PC-9 (cell line): ENCODE data around the gene RNF8. TPM values are rescaled to one million over a fixed set of nuclear protein-coding genes. Genes with fewer than 3 reads are reported as not detected.

ENCODE experiments used
- BruUV-seq: library from RNA; stranded (reverse); fragments of 400-500 nt; replicated peaks from 2 replicates; lab custom pipeline; 2021; lab: Mats Ljungman, UMichigan
- CTCF ChIA-PET: fragments of 300-600 bp; sonication (Branson Sonifier 250); formaldehyde crosslinking; loops from one replicate; lab custom pipeline; 2022; ENCODE audit warnings: antibody characterized with exemption; lab: Charles Lee
- POLR2A ChIA-PET: fragments of 300-600 bp; sonication (Branson Sonifier 250); formaldehyde crosslinking; loops from one replicate; lab custom pipeline; 2022; ENCODE audit warnings: antibody characterized with exemption; ENCODE audit not compliant: unreplicated experiment; lab: Charles Lee
- DNase-seq, 2 experiments: peaks; one replicate each; pipeline versions ENCODE4 v3.0.0 to v3.0.0-alpha.2; 2015 to 2022; ENCODE audit warnings: mixed read lengths in 1 of 2
- H2AFZ ChIP-seq: fragments of 200-600 bp; sonication (generic); 2 replicates; pipeline ENCODE4 v1.8.1; 2017; ENCODE audit warnings: antibody characterized with exemption
- H3F3A ChIP-seq: fragments of 200-600 bp; sonication (generic); 2 replicates; pipeline ENCODE4 v1.8.1; 2017; ENCODE audit warnings: antibody characterized with exemption, mild to moderate bottlenecking, low read depth; ENCODE audit not compliant: insufficient read depth
- H3K27ac ChIP-seq: fragments of 200-600 bp; sonication (generic); 2 replicates; pipeline ENCODE4 v1.6.1; 2016; ENCODE audit warnings: mixed run types
- H3K27me3 ChIP-seq: fragments of 200-600 bp; sonication (generic); 2 replicates; pipeline ENCODE4 v1.6.1; 2016; ENCODE audit warnings: low read depth, mixed run types; ENCODE audit not compliant: insufficient read depth
- H3K36me3 ChIP-seq: fragments of 200-600 bp; sonication (generic); 2 replicates; pipeline ENCODE4 v1.6.1; 2016; ENCODE audit warnings: low read depth, mixed run types
- H3K4me1 ChIP-seq: fragments of 200-600 bp; sonication (generic); replicated peaks from 2 replicates; pipeline ENCODE4 v1.6.1; 2016; ENCODE audit warnings: mixed run types; ENCODE audit not compliant: insufficient read depth
- H3K4me2 ChIP-seq: fragments of 200-600 bp; sonication (generic); 2 replicates; pipeline ENCODE4 v1.6.1; 2017; ENCODE audit warnings: mixed run types
- H3K4me3 ChIP-seq: fragments of 200-600 bp; sonication (generic); 2 replicates; pipeline ENCODE4 v1.6.1; 2016; ENCODE audit warnings: mixed run types
- H3K79me2 ChIP-seq: fragments of 200-600 bp; sonication (generic); 2 replicates; pipeline ENCODE4 v1.6.1; 2017; ENCODE audit warnings: low read depth, mixed run types
- H3K9me2 ChIP-seq: fragments of 200-600 bp; sonication (generic); 2 replicates; pipeline ENCODE4 v1.8.1; 2017; ENCODE audit warnings: mild to moderate bottlenecking; ENCODE audit not compliant: insufficient read depth
- H3K9me3 ChIP-seq: fragments of 200-600 bp; sonication (generic); 2 replicates; pipeline ENCODE4 v1.8.1; 2016; ENCODE audit warnings: low read depth; ENCODE audit not compliant: insufficient read depth
- H4K20me1 ChIP-seq: fragments of 200-600 bp; sonication (generic); 2 replicates; pipeline ENCODE4 v1.8.1; 2017; ENCODE audit not compliant: insufficient read depth
- EZH2 ChIP-seq: fragments of 200-600 bp; sonication (generic); IDR thresholded peaks from 2 replicates; pipeline ENCODE4 v1.8.0; 2017; ENCODE audit warnings: antibody characterized with exemption, low read depth
- intact Hi-C: fragments of 100-400 bp; cut with micrococcal nuclease; formaldehyde crosslinking; loops from one replicate; pipeline ENCODE4 v1.10.0; 2022; ENCODE audit not compliant: unreplicated experiment
- total RNA-seq: library from RNA; stranded (reverse); gene quantifications from 2 replicates; pipeline ENCODE4 v1.2.3, GENCODE V29; 2021
- TF ChIP-seq, protein P1 (sequence below): fragments of 200-600 bp; sonication (generic); conservative IDR thresholded peaks from 2 replicates; pipeline ENCODE4 v1.6.1; 2017; ENCODE audit warnings: mixed run types, antibody characterized with exemption, mild to moderate bottlenecking, moderate library complexity

RNF8 gene
- total RNA-seq, 1 experiment from 2014 or later = 17.5 TPM

DNA sequence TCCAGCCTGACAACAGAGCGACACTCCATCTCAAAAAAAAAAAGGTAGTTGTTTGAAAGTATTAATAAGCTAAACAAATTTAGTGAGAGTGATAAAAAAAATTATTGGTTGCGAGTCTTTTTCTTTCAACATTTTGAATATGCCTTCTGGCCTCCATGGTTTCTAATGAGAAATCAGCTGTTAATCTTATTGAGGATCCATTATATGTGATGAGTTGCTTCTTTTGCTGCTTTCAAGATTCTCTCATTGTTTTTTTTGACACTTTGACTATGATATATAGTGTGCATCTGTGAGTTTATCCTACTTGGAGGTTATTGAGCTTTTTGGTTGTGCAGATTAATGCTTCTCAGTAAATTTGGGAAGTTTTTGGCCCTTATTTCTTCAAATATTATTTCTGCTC lies 63.6 kb downstream of the RNF8 start:
- Histone ChIP-seq H3K36me3 (no peaks in the 10 kb centered on the region), H3F3A (no peaks in the 10 kb centered on the region), H3K27me3 (no peaks in the 10 kb centered on the region), H3K9me3 (no peaks in the 10 kb centered on the region), H3K27ac (no peak overlapping the region), H2AFZ (no peak overlapping the region), H3K9me2 (no peaks in the 10 kb centered on the region), H3K4me1 (no peaks in the 10 kb centered on the region), H3K4me3 (no peak overlapping the region), H4K20me1 (no peaks in the 10 kb centered on the region), H3K4me2 (no peak overlapping the region), H3K79me2 (no peaks in the 10 kb centered on the region)
- DNase-seq = no peak
- POLR2A ChIA-PET = no interaction called here
- CTCF ChIA-PET = no interaction called here
- TF ChIP-seq, protein P1, sequence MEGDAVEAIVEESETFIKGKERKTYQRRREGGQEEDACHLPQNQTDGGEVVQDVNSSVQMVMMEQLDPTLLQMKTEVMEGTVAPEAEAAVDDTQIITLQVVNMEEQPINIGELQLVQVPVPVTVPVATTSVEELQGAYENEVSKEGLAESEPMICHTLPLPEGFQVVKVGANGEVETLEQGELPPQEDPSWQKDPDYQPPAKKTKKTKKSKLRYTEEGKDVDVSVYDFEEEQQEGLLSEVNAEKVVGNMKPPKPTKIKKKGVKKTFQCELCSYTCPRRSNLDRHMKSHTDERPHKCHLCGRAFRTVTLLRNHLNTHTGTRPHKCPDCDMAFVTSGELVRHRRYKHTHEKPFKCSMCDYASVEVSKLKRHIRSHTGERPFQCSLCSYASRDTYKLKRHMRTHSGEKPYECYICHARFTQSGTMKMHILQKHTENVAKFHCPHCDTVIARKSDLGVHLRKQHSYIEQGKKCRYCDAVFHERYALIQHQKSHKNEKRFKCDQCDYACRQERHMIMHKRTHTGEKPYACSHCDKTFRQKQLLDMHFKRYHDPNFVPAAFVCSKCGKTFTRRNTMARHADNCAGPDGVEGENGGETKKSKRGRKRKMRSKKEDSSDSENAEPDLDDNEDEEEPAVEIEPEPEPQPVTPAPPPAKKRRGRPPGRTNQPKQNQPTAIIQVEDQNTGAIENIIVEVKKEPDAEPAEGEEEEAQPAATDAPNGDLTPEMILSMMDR = no peak
- TF ChIP-seq EZH2 = no peak
- intact Hi-C loops = no loop called here
- no TSS peak for BruUV-seq

DNA sequence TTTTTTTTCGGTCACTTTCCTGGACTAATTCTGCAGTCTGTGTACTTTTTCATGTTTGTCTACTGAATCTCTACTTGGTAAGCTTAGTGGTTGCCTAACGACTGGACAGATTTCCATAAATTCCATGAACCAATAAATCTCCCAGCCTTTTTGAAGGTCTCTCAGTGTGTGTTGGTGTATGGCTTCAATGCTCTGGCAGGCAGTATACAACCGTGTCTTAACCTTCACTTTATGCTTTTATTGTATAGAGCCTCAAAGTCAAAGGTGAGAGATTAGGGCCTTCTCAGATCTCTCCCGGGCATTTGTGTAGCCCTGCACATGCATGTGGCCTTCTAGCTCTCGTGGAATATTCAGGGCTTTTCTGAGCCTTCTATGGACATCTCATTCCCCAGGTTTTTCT lies 64.9 kb downstream of the RNF8 start:
- no peaks in the 10 kb centered on the region for H3K27me3 ChIP-seq

DNA sequence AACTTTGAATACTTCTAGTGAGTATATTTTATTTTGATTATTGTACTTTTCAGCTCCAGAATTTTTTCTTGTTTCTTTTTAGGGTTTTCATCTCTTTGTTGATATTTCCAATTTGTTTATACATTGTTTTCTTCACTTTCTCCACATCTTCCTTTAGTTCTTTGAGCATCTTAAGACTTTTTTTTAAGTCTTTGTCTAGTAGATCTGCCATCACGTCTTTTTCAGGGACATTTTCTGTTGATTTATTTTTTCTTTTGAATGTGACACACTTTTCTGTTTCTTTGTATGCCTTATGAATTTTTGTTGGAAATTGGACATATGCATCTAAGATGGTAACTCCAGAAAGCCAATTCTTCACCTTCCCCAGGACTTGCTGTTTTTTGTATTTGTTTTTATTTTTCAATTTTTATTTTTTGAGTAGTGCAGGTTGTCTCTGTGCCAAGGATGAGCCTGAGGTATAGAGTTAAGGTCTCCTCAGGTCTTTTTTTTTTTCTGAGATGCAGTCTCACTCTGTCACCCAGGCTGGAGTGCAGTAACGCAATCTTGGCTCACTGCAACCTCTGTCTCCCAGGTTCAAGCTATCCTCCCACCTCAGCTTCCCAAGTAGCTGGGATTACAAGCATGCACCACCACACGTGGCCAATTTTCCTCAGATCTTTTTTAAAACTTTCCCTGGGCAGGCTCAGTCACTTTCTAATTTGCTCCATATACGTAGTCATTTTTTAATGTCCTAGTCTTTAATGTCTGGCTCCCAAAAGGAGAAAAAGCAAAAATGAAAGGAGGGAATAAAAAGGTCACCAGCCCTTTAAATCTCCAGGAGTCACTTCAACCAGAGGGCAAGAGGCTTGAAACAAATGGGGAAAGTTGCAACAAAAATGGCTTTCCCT lies 72.5 kb downstream of the RNF8 start:
- no peaks in the 10 kb centered on the region for H3K4me1 ChIP-seq
- ChIA-PET CTCF (no interaction called here), POLR2A (no interaction called here)
- H2AFZ ChIP-seq = no peak overlapping the region; the same call in 1 of the 2 replicates
- H3K9me3 ChIP-seq = no peaks in the 10 kb centered on the region
- H3K27me3 ChIP-seq = no peaks in the 10 kb centered on the region
- TF ChIP-seq, protein P1 = no peak
- no peak for TF ChIP-seq EZH2
- DNase-seq = no peak
- H3K4me2 ChIP-seq = no peak overlapping the region
- H3K27ac ChIP-seq = no peak overlapping the region
- no peaks in the 10 kb centered on the region for H3K36me3 ChIP-seq
- no peaks in the 10 kb centered on the region for H3F3A ChIP-seq
- no peaks in the 10 kb centered on the region for H3K79me2 ChIP-seq
- BruUV-seq = no TSS peak
- no peak overlapping the region for H3K4me3 ChIP-seq
- intact Hi-C loops = no loop called here
- H3K9me2 ChIP-seq = no peaks in the 10 kb centered on the region
- no peaks in the 10 kb centered on the region for H4K20me1 ChIP-seq

More for the DNA sequence above, 64.9 kb downstream of the RNF8 start:
- Histone ChIP-seq H2AFZ (no peak overlapping the region), H3K36me3 (no peaks in the 10 kb centered on the region), H3K4me2 (no peak overlapping the region), H3K4me1 (no peaks in the 10 kb centered on the region), H3K9me3 (no peaks in the 10 kb centered on the region), H4K20me1 (no peaks in the 10 kb centered on the region), H3K9me2 (no peaks in the 10 kb centered on the region), H3K4me3 (no peak overlapping the region), H3K27ac (no peak overlapping the region), H3K79me2 (no peaks in the 10 kb centered on the region), H3F3A (no peaks in the 10 kb centered on the region)
- TF ChIP-seq EZH2 = no peak
- TF ChIP-seq, protein P1 = no peak
- CTCF ChIA-PET = no interaction called here
- no peak for DNase-seq
- BruUV-seq = no TSS peak
- POLR2A ChIA-PET = no interaction called here
- intact Hi-C loops = no loop called here
